ENCODE data around the gene PKP4.

GRCh38 chr2:158546412-158547144, 89.8 kb downstream of the PKP4 start:
- TF ChIP-seq CTCF (IDR thresholded peaks at IDR 0.05) (no peak), POLR2A (IDR thresholded peaks at IDR 0.05) (no peak)
